Measurements from ENCODE around the gene TADA3. TPM values are rescaled to one million over a fixed set of nuclear protein-coding genes. Genes with fewer than 3 reads are reported as not detected.

Gene TADA3
- total RNA-seq, 4 donors from 2014 or later = 53.7 to 504 (median 92.0) TPM

DNA sequence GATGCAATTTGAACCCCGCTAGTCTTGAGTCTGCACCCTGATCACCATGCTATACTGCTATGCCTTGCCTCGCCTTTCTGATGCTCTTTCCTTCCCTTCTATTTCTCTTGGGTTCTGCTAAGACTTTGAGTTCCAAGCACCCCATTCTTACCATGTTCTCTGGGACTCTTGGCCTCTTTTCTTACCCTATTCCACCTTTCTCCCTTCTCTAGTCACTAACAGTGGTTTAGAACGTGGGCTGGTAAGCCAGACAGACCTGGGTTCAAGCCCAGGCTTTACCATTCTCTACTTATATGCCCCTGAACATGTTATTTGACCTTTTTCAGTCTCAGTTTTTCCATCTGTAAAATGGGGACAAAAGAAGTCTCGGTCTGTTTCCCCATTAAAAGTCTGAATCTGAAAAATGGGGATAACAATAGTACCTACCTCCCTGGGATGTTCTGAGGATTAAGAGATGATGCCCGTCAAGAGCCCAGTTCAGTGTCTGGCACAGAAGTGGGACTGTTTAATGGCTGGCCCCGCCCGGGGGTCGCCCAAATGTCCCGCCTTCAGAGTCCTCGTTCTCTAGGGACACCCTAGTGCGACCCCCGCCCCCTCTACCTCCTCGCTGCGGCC, 376 bp downstream of the TADA3 start:
- peaks cover 0 to 23% (median 10%) of the 10 kb centered on the region in 4 donors for H3K36me3 ChIP-seq

GRCh38 chr3:9791127-9791526, 1.1 kb downstream of the TADA3 start:
- Histone ChIP-seq H3K27ac (peak overlapping the region; percentile 93 to 99 (median 98)), H3K9me3 (no peaks in the 10 kb centered on the region), H3K36me3 (peaks cover 0 to 28% (median 11%) of the 10 kb centered on the region in 4 donors), H3K27me3 (no peaks in the 10 kb centered on the region), H3K4me1 (peaks cover 16 to 39% (median 26%) of the 10 kb centered on the region in 4 donors), H3K4me3 (peak overlapping the region in 1 of 4 donors; percentile 99)
- TF ChIP-seq POLR2A (IDR thresholded peaks at IDR 0.05) = no peak
- TF ChIP-seq POLR2AphosphoS5 (IDR thresholded peaks at IDR 0.05) = no peak
- TF ChIP-seq CTCF (IDR thresholded peaks at IDR 0.05) = no peak
- TF ChIP-seq EP300 (IDR thresholded peaks at IDR 0.05; ENCODE audit: low read depth) = no peak
- intact Hi-C loops (cut with DNase I; ENCODE audit: low total_unique reads) = no loop called here
- 92 to 93% methylated on average over 9 to 11 of the region's 11 CpGs for WGBS, 2 donors (ENCODE audit: low coverage in 1 of 2)
- in situ Hi-C loops (cut with MboI; ENCODE audit: low pct_ligation_motif_present in 1 of 4, low pct_unique_long_range_greater_than_20kb in 1 of 4, low sequenced_read_pairs in 3 of 4) = no loop called here
- DNase-seq = no peak

More for the DNA sequence above, 376 bp downstream of the TADA3 start:
- Histone ChIP-seq H3K27me3 (no peaks in the 10 kb centered on the region), H3K9me3 (no peaks in the 10 kb centered on the region), H3K4me3 (peak overlapping the region; percentile 70 to 99 (median 92)), H3K27ac (peak overlapping the region; percentile 93 to 99 (median 98)), H3K4me1 (peaks cover 16 to 42% (median 26%) of the 10 kb centered on the region in 4 donors)
- TF ChIP-seq POLR2A (IDR thresholded peaks at IDR 0.05) (peak; percentile 70), CTCF (IDR thresholded peaks at IDR 0.05) (no peak)
- in situ Hi-C loops (cut with MboI; ENCODE audit: low pct_ligation_motif_present in 1 of 4, low pct_unique_long_range_greater_than_20kb in 1 of 4, low sequenced_read_pairs in 3 of 4) = no loop called here
- 0 to 11% methylated on average over 2 to 14 of the region's 14 CpGs for WGBS, 2 donors (ENCODE audit: low coverage in 1 of 2)
- no peak for DNase-seq
- intact Hi-C loops (cut with DNase I; ENCODE audit: low total_unique reads) = no loop called here

GRCh38 chr3:9787714-9788113, 4.6 kb downstream of the TADA3 start:
- intact Hi-C loops (cut with DNase I; ENCODE audit: low total_unique reads) = no loop called here

More at GRCh38 chr3:9787714-9788113, 4.6 kb downstream of the TADA3 start:
- H3K27ac ChIP-seq = no peak overlapping the region
- TF ChIP-seq POLR2AphosphoS5 (IDR thresholded peaks at IDR 0.05) = no peak
- TF ChIP-seq CTCF (IDR thresholded peaks at IDR 0.05) = no peak
- no peak for TF ChIP-seq POLR2A (IDR thresholded peaks at IDR 0.05)
- no peak for TF ChIP-seq EP300 (IDR thresholded peaks at IDR 0.05; ENCODE audit: low read depth)
- H3K36me3 ChIP-seq = peaks cover 0 to 58% (median 23%) of the 10 kb centered on the region in 4 donors
- H3K27me3 ChIP-seq = no peaks in the 10 kb centered on the region
- peaks cover 7 to 14% (median 9%) of the 10 kb centered on the region in 4 donors for H3K4me1 ChIP-seq
- no peak overlapping the region for H3K4me3 ChIP-seq
- in situ Hi-C loops (cut with MboI; ENCODE audit: low pct_ligation_motif_present in 1 of 4, low pct_unique_long_range_greater_than_20kb in 1 of 4, low sequenced_read_pairs in 3 of 4) = no loop called here
- WGBS, 2 donors (ENCODE audit: low coverage in 1 of 2) = 76 to 84% methylated on average over 6 of the region's 6 CpGs
- DNase-seq = no peak
- no peaks in the 10 kb centered on the region for H3K9me3 ChIP-seq
